ENCODE measurements around the gene HTR4. TPM values are rescaled to one million over a fixed set of nuclear protein-coding genes. Genes with fewer than 3 reads are reported as not detected.

Gene HTR4
- polyA plus RNA-seq, 3 donors = 0.07 to 0.11 TPM; not detected in 1

GRCh38 chr5:148623101-148623500 is 31.2 kb downstream of the HTR4 start:
- no peak for DNase-seq (ENCODE audit: extremely low read depth in 1 of 11, low read depth in 9 of 11, low spot score in 4 of 11)

GRCh38 chr5:148620696-148621095 is 33.6 kb downstream of the HTR4 start:
- no peak for DNase-seq (ENCODE audit: extremely low read depth in 1 of 11, low read depth in 9 of 11, low spot score in 4 of 11)

- no peak for DNase-seq (ENCODE audit: extremely low read depth in 1 of 11, low read depth in 9 of 11, low spot score in 4 of 11)
Measured at GRCh38 chr5:148620091-148620490, 34.2 kb downstream of the HTR4 start.

GRCh38 chr5:148619484-148619883 is 34.8 kb downstream of the HTR4 start:
- no peak for DNase-seq (ENCODE audit: extremely low read depth in 1 of 11, low read depth in 9 of 11, low spot score in 4 of 11)

GRCh38 chr5:148615644-148616275 is 38.6 kb downstream of the HTR4 start:
- no peak for DNase-seq (ENCODE audit: extremely low read depth in 1 of 11, low read depth in 9 of 11, low spot score in 4 of 11)

- DNase-seq (ENCODE audit: extremely low read depth in 1 of 11, low read depth in 9 of 11, low spot score in 4 of 11) = no peak
Measured at GRCh38 chr5:148607406-148607805, 46.9 kb downstream of the HTR4 start.

- no peak for DNase-seq (ENCODE audit: extremely low read depth in 1 of 11, low read depth in 9 of 11, low spot score in 4 of 11)
Measured at GRCh38 chr5:148606296-148606695, 48.0 kb downstream of the HTR4 start.

- DNase-seq (ENCODE audit: extremely low read depth in 1 of 11, low read depth in 9 of 11, low spot score in 4 of 11) = no peak
Measured at GRCh38 chr5:148599187-148599586, 55.1 kb downstream of the HTR4 start.

GRCh38 chr5:148595697-148596096 is 58.6 kb downstream of the HTR4 start:
- no peak for DNase-seq (ENCODE audit: extremely low read depth in 1 of 11, low read depth in 9 of 11, low spot score in 4 of 11)

- no peak for DNase-seq (ENCODE audit: extremely low read depth in 1 of 11, low read depth in 9 of 11, low spot score in 4 of 11)
Measured at GRCh38 chr5:148586796-148587195, 67.5 kb downstream of the HTR4 start.

GRCh38 chr5:148585988-148586387 is 68.3 kb downstream of the HTR4 start:
- DNase-seq (ENCODE audit: extremely low read depth in 1 of 11, low read depth in 9 of 11, low spot score in 4 of 11) = no peak

- no peak for DNase-seq (ENCODE audit: extremely low read depth in 1 of 11, low read depth in 9 of 11, low spot score in 4 of 11)
Measured at GRCh38 chr5:148584103-148584502, 70.2 kb downstream of the HTR4 start.

GRCh38 chr5:148583421-148583965 is 70.8 kb downstream of the HTR4 start:
- DNase-seq (ENCODE audit: extremely low read depth in 1 of 11, low read depth in 9 of 11, low spot score in 4 of 11) = no peak

GRCh38 chr5:148574167-148574566 is 80.2 kb downstream of the HTR4 start:
- DNase-seq (ENCODE audit: extremely low read depth in 1 of 11, low read depth in 9 of 11, low spot score in 4 of 11) = no peak

GRCh38 chr5:148573374-148573773 is 81.0 kb downstream of the HTR4 start:
- DNase-seq (ENCODE audit: extremely low read depth in 1 of 11, low read depth in 9 of 11, low spot score in 4 of 11) = no peak

GRCh38 chr5:148569948-148570347 is 84.4 kb downstream of the HTR4 start:
- DNase-seq (ENCODE audit: extremely low read depth in 1 of 11, low read depth in 9 of 11, low spot score in 4 of 11) = no peak

- DNase-seq (ENCODE audit: extremely low read depth in 1 of 11, low read depth in 9 of 11, low spot score in 4 of 11) = no peak
Measured at GRCh38 chr5:148565148-148565547, 89.2 kb downstream of the HTR4 start.

GRCh38 chr5:148563021-148563420 is 91.3 kb downstream of the HTR4 start:
- DNase-seq (ENCODE audit: extremely low read depth in 1 of 11, low read depth in 9 of 11, low spot score in 4 of 11) = no peak

- peak in 5 of 11 donors; percentile 3 to 14 (median 8) for DNase-seq (ENCODE audit: extremely low read depth in 1 of 11, low read depth in 9 of 11, low spot score in 4 of 11)
Measured at GRCh38 chr5:148561801-148562311, 92.5 kb downstream of the HTR4 start.

- no peak for DNase-seq (ENCODE audit: extremely low read depth in 1 of 11, low read depth in 9 of 11, low spot score in 4 of 11)
Measured at GRCh38 chr5:148559461-148559860, 94.9 kb downstream of the HTR4 start.

- no peak for DNase-seq (ENCODE audit: extremely low read depth in 1 of 11, low read depth in 9 of 11, low spot score in 4 of 11)
Measured at GRCh38 chr5:148558892-148559291, 95.4 kb downstream of the HTR4 start.
